BE2C (cell line): ENCODE data around the gene LDB2.

Experiments used
- DNase-seq: peaks from one replicate; pipeline ENCODE4 v3.0.0-alpha.2; 2020
- H3K27me3 ChIP-seq: fragments of 250-450 bp; sonication (Bioruptor Pico); 2 replicates; pipeline ENCODE4 v1.5.1; 2020; ENCODE audit warnings: mild to moderate bottlenecking
- H3K36me3 ChIP-seq: fragments of 250-450 bp; sonication (Bioruptor Pico); 2 replicates; pipeline ENCODE4 v1.5.1; 2020; ENCODE audit warnings: mild to moderate bottlenecking
- H3K4me1 ChIP-seq: fragments of 250-450 bp; sonication (Bioruptor Pico); 2 replicates; pipeline ENCODE4 v1.5.1; 2020
- H3K4me3 ChIP-seq: 2 replicates; pipeline ENCODE4 v1.5.1; 2011; ENCODE audit warnings: low read depth, low read length
- H3K9me3 ChIP-seq: fragments of 250-450 bp; sonication (Bioruptor Pico); 2 replicates; pipeline ENCODE4 v1.5.1; 2020
- CTCF ChIP-seq: IDR thresholded peaks from 2 replicates; pipeline ENCODE4 v1.5.1; 2012; ENCODE audit warnings: mild to moderate bottlenecking, low read depth, low read length

Gene LDB2

GRCh38 chr4:16858275-16858752, 40.1 kb downstream of the LDB2 start:
- H3K4me3 ChIP-seq = no peak overlapping the region

GRCh38 chr4:16857425-16857824, 41.0 kb downstream of the LDB2 start:
- H3K27me3 ChIP-seq = no peaks in the 10 kb centered on the region
- no peaks in the 10 kb centered on the region for H3K4me1 ChIP-seq
- H3K36me3 ChIP-seq = no peaks in the 10 kb centered on the region
- no peak for DNase-seq
- no peaks in the 10 kb centered on the region for H3K9me3 ChIP-seq
- H3K4me3 ChIP-seq = no peak overlapping the region
- no peak for TF ChIP-seq CTCF

More at GRCh38 chr4:16858275-16858752, 40.1 kb downstream of the LDB2 start:
- no peaks in the 10 kb centered on the region for H3K4me1 ChIP-seq
- no peaks in the 10 kb centered on the region for H3K9me3 ChIP-seq
- no peaks in the 10 kb centered on the region for H3K36me3 ChIP-seq
- TF ChIP-seq CTCF = no peak
- H3K27me3 ChIP-seq = no peaks in the 10 kb centered on the region
- no peak for DNase-seq

GRCh38 chr4:16853640-16854039, 44.8 kb downstream of the LDB2 start:
- no peak overlapping the region for H3K4me3 ChIP-seq
- no peaks in the 10 kb centered on the region for H3K27me3 ChIP-seq
- no peaks in the 10 kb centered on the region for H3K36me3 ChIP-seq
- no peaks in the 10 kb centered on the region for H3K4me1 ChIP-seq
- H3K9me3 ChIP-seq = no peaks in the 10 kb centered on the region
- no peak for TF ChIP-seq CTCF
- DNase-seq = no peak

GRCh38 chr4:16852644-16853043, 45.8 kb downstream of the LDB2 start:
- no peak for DNase-seq
- Histone ChIP-seq H3K9me3 (no peaks in the 10 kb centered on the region), H3K4me3 (no peak overlapping the region), H3K36me3 (no peaks in the 10 kb centered on the region), H3K27me3 (no peaks in the 10 kb centered on the region), H3K4me1 (no peaks in the 10 kb centered on the region)
- no peak for TF ChIP-seq CTCF

GRCh38 chr4:16852228-16852627, 46.2 kb downstream of the LDB2 start:
- no peaks in the 10 kb centered on the region for H3K36me3 ChIP-seq
- TF ChIP-seq CTCF = no peak

GRCh38 chr4:16846540-16847117, 51.8 kb downstream of the LDB2 start:
- DNase-seq = no peak
- Histone ChIP-seq H3K27me3 (no peaks in the 10 kb centered on the region), H3K36me3 (no peaks in the 10 kb centered on the region), H3K4me1 (peaks cover 2% of the 10 kb centered on the region; the same call in 1 of the 2 replicates), H3K9me3 (no peaks in the 10 kb centered on the region), H3K4me3 (no peak overlapping the region)
- TF ChIP-seq CTCF = no peak

More at GRCh38 chr4:16852228-16852627, 46.2 kb downstream of the LDB2 start:
- Histone ChIP-seq H3K9me3 (no peaks in the 10 kb centered on the region), H3K4me1 (no peaks in the 10 kb centered on the region), H3K27me3 (no peaks in the 10 kb centered on the region), H3K4me3 (no peak overlapping the region)
- no peak for DNase-seq
